ENCODE results near the gene CACNA1S.

- no peak for TF ChIP-seq CTCF (IDR thresholded peaks at IDR 0.05)
- TF ChIP-seq EZH2 (IDR thresholded peaks at IDR 0.05; ENCODE audit: borderline replicate concordance, insufficient read depth, low read depth, low read length, poor library complexity, severe bottlenecking) = no peak
These were observed 1.4 kb upstream of the CACNA1S start for GRCh38 chr1:201113451-201114244.

Measured in B cell (primary cell).